Loucy (cell line): ENCODE data around the gene NPRL2.

Experiments
- H2AFZ ChIP-seq: fragments of 200-600 bp; sonication (generic); 2 replicates; pipeline ENCODE4 v1.6.0; 2016; ENCODE audit warnings: antibody characterized with exemption, mild to moderate bottlenecking, low read length, moderate library complexity
- H3F3A ChIP-seq: fragments of 200-600 bp; 2 replicates; pipeline ENCODE4 v1.6.0; 2016; ENCODE audit warnings: antibody characterized with exemption, low read depth, mild to moderate bottlenecking
- H3K27me3 ChIP-seq: fragments of 200-600 bp; sonication (generic); 2 replicates; pipeline ENCODE4 v1.6.1; 2014; ENCODE audit warnings: low read length, mild to moderate bottlenecking; ENCODE audit not compliant: insufficient read depth, poor library complexity, severe bottlenecking
- H3K36me3 ChIP-seq: fragments of 200-600 bp; sonication (generic); 2 replicates; pipeline ENCODE4 v1.6.1; 2016; ENCODE audit warnings: low read length; ENCODE audit not compliant: insufficient read depth
- H3K4me1 ChIP-seq: fragments of 200-600 bp; sonication (generic); 2 replicates; pipeline ENCODE4 v1.5.1; 2014; ENCODE audit warnings: low read length, mild to moderate bottlenecking; ENCODE audit not compliant: insufficient read depth, poor library complexity, severe bottlenecking
- H3K4me2 ChIP-seq: fragments of 200-600 bp; sonication (generic); 2 replicates; pipeline ENCODE4 v1.6.0; 2014; ENCODE audit warnings: antibody characterized with exemption, low read length, low read depth, mild to moderate bottlenecking; ENCODE audit not compliant: poor library complexity, severe bottlenecking
- H3K4me3 ChIP-seq: fragments of 200-600 bp; sonication (generic); 2 replicates; pipeline ENCODE4 v1.5.1; 2014; ENCODE audit warnings: low read length, mild to moderate bottlenecking, mixed read lengths; ENCODE audit not compliant: poor library complexity, severe bottlenecking
- H3K79me2 ChIP-seq: fragments of 200-600 bp; sonication (generic); 2 replicates; pipeline ENCODE4 v1.6.1; 2014; ENCODE audit warnings: low read length; ENCODE audit not compliant: insufficient read depth
- H3K9ac ChIP-seq: fragments of 200-600 bp; sonication (generic); 2 replicates; pipeline ENCODE4 v1.6.0; 2014; ENCODE audit warnings: mild to moderate bottlenecking, low read depth, low read length, moderate library complexity; ENCODE audit not compliant: poor library complexity, severe bottlenecking
- H3K9me2 ChIP-seq: fragments of 200-600 bp; sonication (generic); replicated peaks from 2 replicates; pipeline ENCODE4 v1.6.1; 2016; ENCODE audit warnings: low read depth, low read length, mixed read lengths
- H3K9me3 ChIP-seq: fragments of 200-600 bp; sonication (generic); 2 replicates; pipeline ENCODE4 v1.6.1; 2014; ENCODE audit warnings: mild to moderate bottlenecking, antibody characterized with exemption, low read length, low read depth; ENCODE audit not compliant: insufficient read depth
- H4K20me1 ChIP-seq: fragments of 200-600 bp; sonication (generic); 2 replicates; pipeline ENCODE4 v1.6.0; 2014; ENCODE audit warnings: antibody characterized with exemption, low read length, mild to moderate bottlenecking; ENCODE audit not compliant: insufficient read depth, poor library complexity, severe bottlenecking
- EZH2phosphoT487 ChIP-seq: fragments of 200-600 bp; IDR thresholded peaks from 2 replicates; pipeline ENCODE4 v1.6.1; 2018; ENCODE audit warnings: antibody characterized with exemption, mild to moderate bottlenecking, moderate library complexity, borderline replicate concordance
- TF ChIP-seq, protein P1 (sequence below): fragments of 200-600 bp; sonication (generic); conservative IDR thresholded peaks from 2 replicates; pipeline ENCODE4 v1.5.1; 2014; ENCODE audit warnings: mild to moderate bottlenecking, antibody characterized with exemption, low read length

Gene NPRL2

DNA sequence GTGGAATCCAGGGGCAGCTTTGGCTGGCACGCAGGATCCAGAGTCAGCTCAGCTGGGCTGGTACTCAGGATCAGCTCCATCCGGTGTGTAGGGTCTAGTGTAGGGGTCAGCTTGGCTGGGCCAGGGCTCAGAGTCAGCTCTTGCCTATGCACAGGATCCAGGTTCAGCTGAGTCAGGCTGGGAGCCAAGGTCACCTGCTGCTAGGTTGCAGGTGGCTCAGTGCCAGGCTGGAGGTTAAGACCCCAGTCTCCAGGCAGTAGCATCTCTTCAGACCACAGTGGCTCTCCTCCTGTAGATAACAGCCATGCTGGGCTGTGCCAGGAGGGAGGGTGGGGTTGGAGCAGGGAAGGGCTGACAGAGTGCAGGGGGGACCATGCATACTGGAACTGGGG lies 53.2 kb downstream of the NPRL2 start:
- Histone ChIP-seq H3F3A (no peaks in the 10 kb centered on the region), H3K4me3 (peak overlapping the region; percentile 78), H3K79me2 (peaks cover 19% of the 10 kb centered on the region; the same call in 1 of the 2 replicates), H2AFZ (no peak overlapping the region), H3K4me1 (peaks cover 22% of the 10 kb centered on the region), H4K20me1 (peaks cover 3% of the 10 kb centered on the region), H3K9ac (peak overlapping the region; percentile 80), H3K27me3 (no peaks in the 10 kb centered on the region), H3K9me3 (no peaks in the 10 kb centered on the region), H3K36me3 (no peaks in the 10 kb centered on the region), H3K4me2 (peak overlapping the region; percentile 98), H3K9me2 (no peaks in the 10 kb centered on the region)
- TF ChIP-seq, protein P1, sequence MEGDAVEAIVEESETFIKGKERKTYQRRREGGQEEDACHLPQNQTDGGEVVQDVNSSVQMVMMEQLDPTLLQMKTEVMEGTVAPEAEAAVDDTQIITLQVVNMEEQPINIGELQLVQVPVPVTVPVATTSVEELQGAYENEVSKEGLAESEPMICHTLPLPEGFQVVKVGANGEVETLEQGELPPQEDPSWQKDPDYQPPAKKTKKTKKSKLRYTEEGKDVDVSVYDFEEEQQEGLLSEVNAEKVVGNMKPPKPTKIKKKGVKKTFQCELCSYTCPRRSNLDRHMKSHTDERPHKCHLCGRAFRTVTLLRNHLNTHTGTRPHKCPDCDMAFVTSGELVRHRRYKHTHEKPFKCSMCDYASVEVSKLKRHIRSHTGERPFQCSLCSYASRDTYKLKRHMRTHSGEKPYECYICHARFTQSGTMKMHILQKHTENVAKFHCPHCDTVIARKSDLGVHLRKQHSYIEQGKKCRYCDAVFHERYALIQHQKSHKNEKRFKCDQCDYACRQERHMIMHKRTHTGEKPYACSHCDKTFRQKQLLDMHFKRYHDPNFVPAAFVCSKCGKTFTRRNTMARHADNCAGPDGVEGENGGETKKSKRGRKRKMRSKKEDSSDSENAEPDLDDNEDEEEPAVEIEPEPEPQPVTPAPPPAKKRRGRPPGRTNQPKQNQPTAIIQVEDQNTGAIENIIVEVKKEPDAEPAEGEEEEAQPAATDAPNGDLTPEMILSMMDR: no peak
- TF ChIP-seq EZH2phosphoT487: no peak
